HepG2 (cell line): ENCODE data around the gene ZNF77. TPM values are rescaled to one million over a fixed set of nuclear protein-coding genes. Genes with fewer than 3 reads are reported as not detected.

Source experiments
- FLYWCH1 ChIP-seq: sonication (generic); formaldehyde crosslinking; IDR thresholded peaks from 2 replicates; pipeline ENCODE4 v1.8.1; 2023; ENCODE audit warnings: mild to moderate bottlenecking, missing genetic modification reagents
- KAT8 ChIP-seq: IDR thresholded peaks from 2 replicates; pipeline ENCODE4 v1.6.1; 2016; ENCODE audit warnings: missing genetic modification reagents, missing compliant biosample characterization
- SALL2 ChIP-seq: sonication (generic); formaldehyde crosslinking; IDR thresholded peaks from 2 replicates; pipeline ENCODE4 v1.8.1; 2023; ENCODE audit warnings: mild to moderate bottlenecking, missing genetic modification reagents, inconsistent platforms
- SNAPC2 ChIP-seq: sonication (generic); formaldehyde crosslinking; IDR thresholded peaks from 2 replicates; pipeline ENCODE4 v1.8.1; 2022; ENCODE audit warnings: mild to moderate bottlenecking, missing genetic modification reagents
- TMF1 ChIP-seq: sonication (generic); formaldehyde crosslinking; IDR thresholded peaks from 2 replicates; pipeline ENCODE4 v1.8.1; 2022; ENCODE audit warnings: low read depth, missing genetic modification reagents
- XRCC5 ChIP-seq: fragments of 200-400 bp; formaldehyde crosslinking; optimal IDR thresholded peaks from 2 replicates; pipeline ENCODE3; 2017; ENCODE audit warnings: mild to moderate bottlenecking, low read length
- ZFP82 ChIP-seq: sonication (generic); formaldehyde crosslinking; IDR thresholded peaks from 2 replicates; pipeline ENCODE4 v1.5.1; 2020; ENCODE audit warnings: mild to moderate bottlenecking, missing genetic modification reagents, borderline replicate concordance
- ZIK1 ChIP-seq: sonication (generic); formaldehyde crosslinking; IDR thresholded peaks from 2 replicates; pipeline ENCODE4 v1.5.0; 2020; ENCODE audit warnings: mild to moderate bottlenecking, low read depth, missing genetic modification reagents, borderline replicate concordance
- ZNF124 ChIP-seq: sonication (generic); formaldehyde crosslinking; IDR thresholded peaks from 2 replicates; pipeline ENCODE4 v1.4.0; 2020; ENCODE audit warnings: missing genetic modification reagents
- ZNF296 ChIP-seq: sonication (generic); formaldehyde crosslinking; conservative IDR thresholded peaks from 2 replicates; pipeline ENCODE4 v1.5.0; 2020; ENCODE audit warnings: mild to moderate bottlenecking, missing genetic modification reagents
- ZNF33A ChIP-seq: sonication (generic); formaldehyde crosslinking; IDR thresholded peaks from 2 replicates; pipeline ENCODE4 v1.5.1; 2020; ENCODE audit warnings: missing genetic modification reagents, mild to moderate bottlenecking, moderate library complexity, borderline replicate concordance
- ZNF441 ChIP-seq: sonication (generic); formaldehyde crosslinking; IDR thresholded peaks from 2 replicates; pipeline ENCODE4 v1.7.0; 2021; ENCODE audit warnings: missing genetic modification reagents, borderline replicate concordance
- ZNF557 ChIP-seq: sonication (generic); formaldehyde crosslinking; IDR thresholded peaks from 2 replicates; pipeline ENCODE4 v1.4.0; 2020; ENCODE audit warnings: missing genetic modification reagents
- ZNF839 ChIP-seq: sonication (generic); formaldehyde crosslinking; IDR thresholded peaks from 2 replicates; pipeline ENCODE4 v1.4.0; 2020; ENCODE audit warnings: missing genetic modification reagents, mild to moderate bottlenecking, borderline replicate concordance
- ZSCAN12 ChIP-seq: sonication (generic); formaldehyde crosslinking; IDR thresholded peaks from 2 replicates; pipeline ENCODE4 v1.9.0; 2021; ENCODE audit warnings: mild to moderate bottlenecking, missing genetic modification reagents
- polyA plus RNA-seq, 8 experiments: library from polyadenylated mRNA; depleted of rRNA in 3 of 8; stranded (reverse) in 7 of 8; unstranded in 1 of 8; fragments of >200 nt; fragmentation: Illumina TruSeq in 4 of 8; extraction: Trizol in 4 of 8; gene quantifications; 2 replicates each; pipeline versions ENCODE4 v1.2.1 to v1.2.3, GENCODE V29; 2011 to 2016; ENCODE audit warnings: low read depth in 4 of 8, missing spikeins in 1 of 8, mixed read lengths in 1 of 8; ENCODE audit not compliant: insufficient read depth in 1 of 8
- total RNA-seq, 5 experiments: library from RNA; depleted of rRNA; stranded (reverse); fragments of >200 nt; fragmentation: Illumina TruSeq; extraction: Trizol; gene quantifications; 2 replicates each; pipeline ENCODE4 v1.2.3, GENCODE V29; 2016; ENCODE audit warnings: low read depth in 1 of 5
- TF ChIP-seq, protein P1 (sequence below): sonication (generic); formaldehyde crosslinking; IDR thresholded peaks from 2 replicates; pipeline ENCODE4 v1.5.0; 2020; ENCODE audit warnings: mild to moderate bottlenecking, missing genetic modification reagents, borderline replicate concordance
- TF ChIP-seq, protein P2 (sequence below): sonication (generic); formaldehyde crosslinking; IDR thresholded peaks from 2 replicates; pipeline ENCODE4 v1.5.1; 2020; ENCODE audit warnings: missing genetic modification reagents, mild to moderate bottlenecking, borderline replicate concordance
- TF ChIP-seq, protein P3 (sequence below): IDR thresholded peaks from 2 replicates; pipeline ENCODE4 v1.6.1; 2016

Gene ZNF77
- total and polyA plus RNA-seq, 2 of the 13 experiments (the other 11 are each of a cell fraction or from before 2014, with no cell fraction given): 7.1 to 11.5 TPM

DNA sequence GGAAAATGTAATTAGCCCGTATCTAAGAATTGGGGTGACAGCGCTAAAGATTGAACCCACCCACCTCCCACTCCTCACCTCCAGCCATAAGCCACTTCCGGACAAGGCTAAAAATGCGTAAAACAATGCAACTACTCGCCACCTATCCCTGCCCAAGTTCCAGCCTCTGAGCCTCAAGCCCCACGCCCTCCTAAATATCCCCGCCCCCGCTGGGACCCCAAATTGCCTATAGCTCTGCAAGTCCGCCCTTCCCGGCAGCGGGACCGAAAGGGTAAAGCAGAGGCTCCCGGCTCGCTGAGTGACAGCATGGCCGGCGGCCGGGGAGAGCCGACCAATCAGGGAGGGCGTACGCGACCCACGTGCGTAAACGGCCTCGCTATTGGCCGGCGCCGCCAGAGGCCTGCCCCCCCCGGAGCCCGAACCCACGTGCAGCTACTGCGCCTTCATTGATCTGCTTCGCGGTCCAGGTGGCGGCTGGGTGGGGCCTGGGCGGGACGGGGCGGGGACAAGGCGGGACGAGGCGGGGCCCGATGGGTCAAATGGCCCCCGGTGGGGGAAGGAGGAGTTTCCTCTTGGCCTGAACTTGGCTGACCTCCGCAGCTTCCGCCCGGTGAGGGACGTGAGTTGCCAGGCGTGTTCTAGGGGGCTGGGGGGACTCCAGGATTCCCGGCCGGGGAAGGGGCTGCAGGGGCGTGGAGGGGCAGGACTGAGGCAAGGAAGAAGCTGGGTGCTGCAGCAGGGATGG is 32.4 kb upstream of the ZNF77 start, which contains the start of gene TLE6 (continued):
- TF ChIP-seq, protein P1, sequence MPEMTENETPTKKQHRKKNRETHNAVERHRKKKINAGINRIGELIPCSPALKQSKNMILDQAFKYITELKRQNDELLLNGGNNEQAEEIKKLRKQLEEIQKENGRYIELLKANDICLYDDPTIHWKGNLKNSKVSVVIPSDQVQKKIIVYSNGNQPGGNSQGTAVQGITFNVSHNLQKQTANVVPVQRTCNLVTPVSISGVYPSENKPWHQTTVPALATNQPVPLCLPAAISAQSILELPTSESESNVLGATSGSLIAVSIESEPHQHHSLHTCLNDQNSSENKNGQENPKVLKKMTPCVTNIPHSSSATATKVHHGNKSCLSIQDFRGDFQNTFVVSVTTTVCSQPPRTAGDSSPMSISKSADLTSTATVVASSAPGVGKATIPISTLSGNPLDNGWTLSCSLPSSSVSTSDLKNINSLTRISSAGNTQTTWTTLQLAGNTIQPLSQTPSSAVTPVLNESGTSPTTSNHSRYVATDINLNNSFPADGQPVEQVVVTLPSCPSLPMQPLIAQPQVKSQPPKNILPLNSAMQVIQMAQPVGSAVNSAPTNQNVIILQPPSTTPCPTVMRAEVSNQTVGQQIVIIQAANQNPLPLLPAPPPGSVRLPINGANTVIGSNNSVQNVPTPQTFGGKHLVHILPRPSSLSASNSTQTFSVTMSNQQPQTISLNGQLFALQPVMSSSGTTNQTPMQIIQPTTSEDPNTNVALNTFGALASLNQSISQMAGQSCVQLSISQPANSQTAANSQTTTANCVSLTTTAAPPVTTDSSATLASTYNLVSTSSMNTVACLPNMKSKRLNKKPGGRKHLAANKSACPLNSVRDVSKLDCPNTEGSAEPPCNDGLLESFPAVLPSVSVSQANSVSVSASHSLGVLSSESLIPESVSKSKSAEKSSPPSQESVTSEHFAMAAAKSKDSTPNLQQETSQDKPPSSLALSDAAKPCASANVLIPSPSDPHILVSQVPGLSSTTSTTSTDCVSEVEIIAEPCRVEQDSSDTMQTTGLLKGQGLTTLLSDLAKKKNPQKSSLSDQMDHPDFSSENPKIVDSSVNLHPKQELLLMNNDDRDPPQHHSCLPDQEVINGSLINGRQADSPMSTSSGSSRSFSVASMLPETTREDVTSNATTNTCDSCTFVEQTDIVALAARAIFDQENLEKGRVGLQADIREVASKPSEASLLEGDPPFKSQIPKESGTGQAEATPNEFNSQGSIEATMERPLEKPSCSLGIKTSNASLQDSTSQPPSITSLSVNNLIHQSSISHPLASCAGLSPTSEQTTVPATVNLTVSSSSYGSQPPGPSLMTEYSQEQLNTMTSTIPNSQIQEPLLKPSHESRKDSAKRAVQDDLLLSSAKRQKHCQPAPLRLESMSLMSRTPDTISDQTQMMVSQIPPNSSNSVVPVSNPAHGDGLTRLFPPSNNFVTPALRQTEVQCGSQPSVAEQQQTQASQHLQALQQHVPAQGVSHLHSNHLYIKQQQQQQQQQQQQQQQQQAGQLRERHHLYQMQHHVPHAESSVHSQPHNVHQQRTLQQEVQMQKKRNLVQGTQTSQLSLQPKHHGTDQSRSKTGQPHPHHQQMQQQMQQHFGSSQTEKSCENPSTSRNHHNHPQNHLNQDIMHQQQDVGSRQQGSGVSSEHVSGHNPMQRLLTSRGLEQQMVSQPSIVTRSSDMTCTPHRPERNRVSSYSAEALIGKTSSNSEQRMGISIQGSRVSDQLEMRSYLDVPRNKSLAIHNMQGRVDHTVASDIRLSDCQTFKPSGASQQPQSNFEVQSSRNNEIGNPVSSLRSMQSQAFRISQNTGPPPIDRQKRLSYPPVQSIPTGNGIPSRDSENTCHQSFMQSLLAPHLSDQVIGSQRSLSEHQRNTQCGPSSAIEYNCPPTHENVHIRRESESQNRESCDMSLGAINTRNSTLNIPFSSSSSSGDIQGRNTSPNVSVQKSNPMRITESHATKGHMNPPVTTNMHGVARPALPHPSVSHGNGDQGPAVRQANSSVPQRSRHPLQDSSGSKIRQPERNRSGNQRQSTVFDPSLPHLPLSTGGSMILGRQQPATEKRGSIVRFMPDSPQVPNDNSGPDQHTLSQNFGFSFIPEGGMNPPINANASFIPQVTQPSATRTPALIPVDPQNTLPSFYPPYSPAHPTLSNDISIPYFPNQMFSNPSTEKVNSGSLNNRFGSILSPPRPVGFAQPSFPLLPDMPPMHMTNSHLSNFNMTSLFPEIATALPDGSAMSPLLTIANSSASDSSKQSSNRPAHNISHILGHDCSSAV (CRISPR knock-in tag): peak; percentile 98; the same call in 1 of the 2 replicates
- TF ChIP-seq ZFP82 (CRISPR knock-in tag): no peak
- 0 out of 2 replicates have a peak, but pooled peaks have one; percentile 59 for TF ChIP-seq ZNF296 (CRISPR knock-in tag)
- no peak for TF ChIP-seq ZNF33A (CRISPR knock-in tag)
- no peak for TF ChIP-seq ZNF557
- TF ChIP-seq TMF1 (CRISPR knock-in tag): no peak
- TF ChIP-seq FLYWCH1: no peak
- TF ChIP-seq ZSCAN12: no peak
- TF ChIP-seq ZIK1: peak; percentile 35; the same call in 1 of the 2 replicates
- TF ChIP-seq SNAPC2: no peak
- peak; percentile 67 for TF ChIP-seq KAT8 (CRISPR knock-in tag)
- TF ChIP-seq, protein P2, sequence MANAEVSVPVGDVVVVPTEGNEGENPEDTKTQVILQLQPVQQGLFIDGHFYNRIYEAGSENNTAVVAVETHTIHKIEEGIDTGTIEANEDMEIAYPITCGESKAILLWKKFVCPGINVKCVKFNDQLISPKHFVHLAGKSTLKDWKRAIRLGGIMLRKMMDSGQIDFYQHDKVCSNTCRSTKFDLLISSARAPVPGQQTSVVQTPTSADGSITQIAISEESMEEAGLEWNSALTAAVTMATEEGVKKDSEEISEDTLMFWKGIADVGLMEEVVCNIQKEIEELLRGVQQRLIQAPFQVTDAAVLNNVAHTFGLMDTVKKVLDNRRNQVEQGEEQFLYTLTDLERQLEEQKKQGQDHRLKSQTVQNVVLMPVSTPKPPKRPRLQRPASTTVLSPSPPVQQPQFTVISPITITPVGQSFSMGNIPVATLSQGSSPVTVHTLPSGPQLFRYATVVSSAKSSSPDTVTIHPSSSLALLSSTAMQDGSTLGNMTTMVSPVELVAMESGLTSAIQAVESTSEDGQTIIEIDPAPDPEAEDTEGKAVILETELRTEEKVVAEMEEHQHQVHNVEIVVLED: peak; percentile 76; the same call in 1 of the 2 replicates
- peak; percentile 49; the same call in 1 of the 2 replicates for TF ChIP-seq SALL2 (CRISPR knock-in tag)
- no peak for TF ChIP-seq ZNF839 (CRISPR knock-in tag)
- TF ChIP-seq, protein P3, sequence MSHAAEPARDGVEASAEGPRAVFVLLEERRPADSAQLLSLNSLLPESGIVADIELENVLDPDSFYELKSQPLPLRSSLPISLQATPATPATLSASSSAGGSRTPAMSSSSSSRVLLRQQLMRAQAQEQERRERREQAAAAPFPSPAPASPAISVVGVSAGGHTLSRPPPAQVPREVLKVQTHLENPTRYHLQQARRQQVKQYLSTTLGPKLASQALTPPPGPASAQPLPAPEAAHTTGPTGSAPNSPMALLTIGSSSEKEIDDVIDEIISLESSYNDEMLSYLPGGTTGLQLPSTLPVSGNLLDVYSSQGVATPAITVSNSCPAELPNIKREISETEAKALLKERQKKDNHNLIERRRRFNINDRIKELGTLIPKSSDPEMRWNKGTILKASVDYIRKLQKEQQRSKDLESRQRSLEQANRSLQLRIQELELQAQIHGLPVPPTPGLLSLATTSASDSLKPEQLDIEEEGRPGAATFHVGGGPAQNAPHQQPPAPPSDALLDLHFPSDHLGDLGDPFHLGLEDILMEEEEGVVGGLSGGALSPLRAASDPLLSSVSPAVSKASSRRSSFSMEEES (CRISPR knock-in tag): peak; percentile 70; the same call in 1 of the 2 replicates
- TF ChIP-seq XRCC5: peak; percentile 52
- TF ChIP-seq ZNF441 (CRISPR knock-in tag): peak; percentile 74
- TF ChIP-seq ZNF124 (CRISPR knock-in tag): no peak
